Measurements from ENCODE around the gene TTLL10. TPM values are rescaled to one million over a fixed set of nuclear protein-coding genes. Genes with fewer than 3 reads are reported as not detected.

The TTLL10 gene
- total RNA-seq, 4 donors from 2014 or later, result 0.17 TPM; not detected in 3

GRCh38 chr1:1167398-1167821, 6.3 kb upstream of the TTLL10 start:
- intact Hi-C loops (cut with DNase I), result no loop called here
- TF ChIP-seq CTCF (IDR thresholded peaks at IDR 0.05) (no peak), POLR2A (IDR thresholded peaks at IDR 0.05; ENCODE audit: low read depth) (no peak), EP300 (IDR thresholded peaks at IDR 0.05) (no peak), POLR2AphosphoS5 (IDR thresholded peaks at IDR 0.05) (no peak)
- Histone ChIP-seq H3K27ac (replicated peaks in 1 of 4) (no peak overlapping the region), H3K36me3 (no peaks in the 10 kb centered on the region), H3K9me3 (no peaks in the 10 kb centered on the region), H3K27me3 (peaks cover 0 to 100% (median 26%) of the 10 kb centered on the region in 4 donors), H3K4me3 (no peak overlapping the region), H3K4me1 (peaks cover 0 to 6% (median 0%) of the 10 kb centered on the region in 4 donors)
- WGBS, result 71% methylated on average over 10 of the region's 20 CpGs
- DNase-seq (ENCODE audit: extremely low spot score), result no peak

- H3K4me1 ChIP-seq, result peaks cover 0 to 6% (median 0%) of the 10 kb centered on the region in 4 donors
- TF ChIP-seq POLR2AphosphoS5 (IDR thresholded peaks at IDR 0.05) (no peak), EP300 (IDR thresholded peaks at IDR 0.05) (no peak), POLR2A (IDR thresholded peaks at IDR 0.05; ENCODE audit: low read depth) (no peak), CTCF (IDR thresholded peaks at IDR 0.05) (no peak)
- H3K36me3 ChIP-seq, result no peaks in the 10 kb centered on the region
- 84% methylated on average over 32 of the region's 36 CpGs for WGBS
- peaks cover 0 to 100% (median 28%) of the 10 kb centered on the region in 4 donors for H3K27me3 ChIP-seq
- H3K4me3 ChIP-seq, result no peak overlapping the region
- intact Hi-C loops (cut with DNase I), result no loop called here
- no peak overlapping the region for H3K27ac ChIP-seq (replicated peaks in 1 of 4)
- no peak for DNase-seq (ENCODE audit: extremely low spot score)
- H3K9me3 ChIP-seq, result no peaks in the 10 kb centered on the region
Measured at GRCh38 chr1:1167841-1168450, 5.7 kb upstream of the TTLL10 start.

GRCh38 chr1:1168451-1169411, 4.9 kb upstream of the TTLL10 start:
- intact Hi-C loops (cut with DNase I), result no loop called here
- H3K4me1 ChIP-seq, result peaks cover 0 to 7% (median 5%) of the 10 kb centered on the region in 4 donors
- DNase-seq (ENCODE audit: extremely low spot score), result no peak
- TF ChIP-seq EP300 (IDR thresholded peaks at IDR 0.05), result no peak
- TF ChIP-seq POLR2AphosphoS5 (IDR thresholded peaks at IDR 0.05), result no peak
- no peak for TF ChIP-seq POLR2A (IDR thresholded peaks at IDR 0.05; ENCODE audit: low read depth)
- no peak for TF ChIP-seq CTCF (IDR thresholded peaks at IDR 0.05)
- no peak overlapping the region for H3K4me3 ChIP-seq
- H3K27ac ChIP-seq (replicated peaks in 1 of 4), result no peak overlapping the region
- peaks cover 0 to 100% (median 34%) of the 10 kb centered on the region in 4 donors for H3K27me3 ChIP-seq
- 75% methylated on average over 22 of the region's 37 CpGs for WGBS
- no peaks in the 10 kb centered on the region for H3K36me3 ChIP-seq
- H3K9me3 ChIP-seq, result no peaks in the 10 kb centered on the region

GRCh38 chr1:1169429-1170214, 4.1 kb upstream of the TTLL10 start:
- intact Hi-C loops (cut with DNase I), result no loop called here
- no peak for TF ChIP-seq POLR2AphosphoS5 (IDR thresholded peaks at IDR 0.05)
- no peak for TF ChIP-seq EP300 (IDR thresholded peaks at IDR 0.05)
- TF ChIP-seq CTCF (IDR thresholded peaks at IDR 0.05), result no peak
- TF ChIP-seq POLR2A (IDR thresholded peaks at IDR 0.05; ENCODE audit: low read depth), result no peak
- Histone ChIP-seq H3K4me3 (no peak overlapping the region), H3K27me3 (peaks cover 0 to 100% (median 41%) of the 10 kb centered on the region in 4 donors), H3K9me3 (no peaks in the 10 kb centered on the region), H3K36me3 (no peaks in the 10 kb centered on the region), H3K27ac (replicated peaks in 1 of 4) (no peak overlapping the region), H3K4me1 (peaks cover 0 to 11% (median 10%) of the 10 kb centered on the region in 4 donors)
- WGBS, result 66% methylated on average over 17 of the region's 32 CpGs
- no peak for DNase-seq (ENCODE audit: extremely low spot score)
